Stimulated activated effector memory CD8-positive, alpha-beta T cell treated with anti-CD3 and anti-CD28 coated beads, Interleukin-12 subunit alpha, Interleukin-12 subunit beta, amount 100 ng/mL, for 72 hours (primary cell): ENCODE results near the gene GALNT7.
A peak's percentile ranks its signal among the peaks of the same experiment; 100 is the strongest.
"Not testable (repeated sequence)": the region's sequence is repeated elsewhere in the genome, so short reads cannot be mapped to it uniquely, and the experiment has no call there.

Experiments used
- ATAC-seq: fragments of 150-1000 bp; cut with Tn5 transposase; 2 replicates; pipeline ENCODE4 v1.10.0; 2021
- DNase-seq, 2 donors: peaks; one replicate each; pipeline ENCODE4 v3.0.0; 2021 to 2022; ENCODE audit warnings: low spot score in 2 of 2
- H3K27ac Mint-ChIP-seq: one replicate; pipeline ENCODE4 v1.8.0; 2022; ENCODE audit warnings: mild to moderate bottlenecking, mixed read lengths
- H3K36me3 Mint-ChIP-seq: one replicate; pipeline ENCODE4 v1.8.0; 2022; ENCODE audit warnings: mild to moderate bottlenecking, mixed read lengths
- H3K4me1 Mint-ChIP-seq: one replicate; pipeline ENCODE4 v1.8.0; 2022; ENCODE audit warnings: mixed read lengths
- H3K4me3 Mint-ChIP-seq: one replicate; pipeline ENCODE4 v1.8.0; 2022; ENCODE audit warnings: mild to moderate bottlenecking, mixed read lengths
- H3K9me3 Mint-ChIP-seq: one replicate; pipeline ENCODE4 v1.8.0; 2022; ENCODE audit warnings: mixed read lengths

The GALNT7 gene

DNA sequence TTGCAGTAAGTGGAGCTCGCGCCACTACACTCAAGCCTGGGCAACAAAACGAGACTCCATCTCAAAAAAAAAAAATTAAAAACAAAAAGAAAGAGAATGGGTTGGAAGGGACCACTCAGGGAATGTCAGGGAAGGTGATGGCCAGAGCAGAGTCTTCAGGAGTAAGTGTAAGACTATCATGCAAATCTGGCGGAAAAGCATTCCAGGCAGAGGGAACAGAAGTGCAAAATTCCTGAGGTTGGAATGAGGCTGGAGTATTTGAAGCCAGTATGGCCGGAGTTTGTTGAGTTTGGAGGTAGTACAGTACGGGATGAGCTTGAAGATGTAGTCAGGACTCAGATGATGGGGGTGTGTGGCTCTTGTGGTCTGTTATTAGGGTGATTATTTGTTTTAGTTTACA, 7.4 kb downstream of the GALNT7 start:
- Mint-ChIP-seq H3K9me3 (no peaks in the 10 kb centered on the region), H3K27ac (no peak overlapping the region), H3K4me1 (peaks cover 38% of the 10 kb centered on the region), H3K4me3 (no peak overlapping the region), H3K36me3 (no peaks in the 10 kb centered on the region)
- ATAC-seq (no peak), DNase-seq (no peak)

DNA sequence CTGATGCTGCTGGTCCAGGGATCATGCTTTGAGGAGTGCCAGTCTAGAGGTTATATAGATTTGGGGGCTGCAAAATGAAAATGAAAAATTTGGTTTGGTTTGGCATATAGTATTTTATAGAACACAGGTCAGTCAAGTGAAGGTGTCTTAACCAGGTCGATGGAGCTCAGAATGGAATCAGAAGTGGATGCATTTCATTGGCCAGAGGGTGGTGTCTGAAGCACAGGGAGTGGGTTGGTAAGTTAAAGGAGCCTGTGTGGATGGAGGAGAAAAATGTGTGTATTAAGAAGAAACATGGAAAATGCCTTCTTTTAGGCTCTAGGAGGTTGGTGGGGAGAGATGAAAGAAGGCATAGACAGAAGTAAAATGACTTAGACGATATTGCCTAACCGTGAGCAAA, 8.6 kb downstream of the GALNT7 start:
- Mint-ChIP-seq H3K9me3 (no peaks in the 10 kb centered on the region), H3K27ac (no peak overlapping the region)

DNA sequence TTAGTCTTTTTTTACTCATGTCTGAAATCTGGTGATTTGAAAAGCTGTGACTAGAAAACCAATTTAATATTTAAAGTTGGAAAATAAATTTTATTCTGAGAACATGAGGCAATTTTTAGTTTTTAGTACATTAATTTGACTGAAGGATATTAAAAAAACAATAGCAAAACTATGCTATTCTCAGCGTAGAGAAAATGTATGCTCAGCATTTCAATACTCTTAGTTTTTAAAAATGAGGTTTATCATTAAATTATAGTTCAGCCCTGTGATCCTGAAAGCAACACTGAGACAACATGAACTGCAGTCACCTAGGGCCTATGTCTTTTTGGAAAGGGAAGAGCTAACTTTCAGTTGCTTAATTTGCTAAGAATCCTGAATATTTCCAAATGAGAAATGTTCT, 9.5 kb downstream of the GALNT7 start:
- H3K27ac Mint-ChIP-seq: no peak overlapping the region
- no peaks in the 10 kb centered on the region for H3K36me3 Mint-ChIP-seq
- ATAC-seq: no peak
- H3K4me3 Mint-ChIP-seq: no peak overlapping the region
- no peak for DNase-seq
- H3K9me3 Mint-ChIP-seq: no peaks in the 10 kb centered on the region
- peaks cover 21% of the 10 kb centered on the region for H3K4me1 Mint-ChIP-seq

More for the DNA sequence above, 8.6 kb downstream of the GALNT7 start:
- peaks cover 29% of the 10 kb centered on the region for H3K4me1 Mint-ChIP-seq
- H3K36me3 Mint-ChIP-seq: no peaks in the 10 kb centered on the region
- DNase-seq (no peak), ATAC-seq (no peak)
- H3K4me3 Mint-ChIP-seq: no peak overlapping the region

DNA sequence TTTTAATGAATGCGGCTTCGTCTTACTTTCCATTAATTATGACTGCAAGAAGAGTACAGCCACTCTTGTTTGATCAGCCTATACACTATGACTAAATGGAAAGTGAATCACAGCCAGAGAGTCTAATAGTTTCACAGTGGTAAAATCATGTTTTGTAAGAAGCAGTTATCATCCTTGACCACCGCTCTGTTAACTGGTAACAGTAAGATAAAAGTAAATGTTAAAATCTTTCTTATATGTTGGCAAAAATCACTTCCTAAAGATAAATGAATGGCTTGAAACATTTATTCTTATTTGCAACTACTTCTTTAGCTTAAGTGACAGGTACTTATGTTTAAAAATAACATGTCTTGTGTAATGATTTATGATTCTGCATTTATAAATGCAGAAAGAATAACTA, 13.2 kb downstream of the GALNT7 start:
- no peak overlapping the region for H3K27ac Mint-ChIP-seq
- ATAC-seq: peak; percentile 78
- no peaks in the 10 kb centered on the region for H3K9me3 Mint-ChIP-seq
- H3K4me3 Mint-ChIP-seq: no peak overlapping the region
- no peaks in the 10 kb centered on the region for H3K36me3 Mint-ChIP-seq
- H3K4me1 Mint-ChIP-seq: peaks cover 7% of the 10 kb centered on the region
- no peak for DNase-seq

- no peak overlapping the region for H3K27ac Mint-ChIP-seq
- no peak overlapping the region for H3K4me3 Mint-ChIP-seq
- peaks cover 1% of the 10 kb centered on the region for H3K4me1 Mint-ChIP-seq
- peak; percentile 40 for ATAC-seq
- no peaks in the 10 kb centered on the region for H3K9me3 Mint-ChIP-seq
- no peaks in the 10 kb centered on the region for H3K36me3 Mint-ChIP-seq
- no peak for DNase-seq
Measured at GRCh38 chr4:173182403-173182802, 13.8 kb downstream of the GALNT7 start.

- not testable (repeated sequence) for H3K4me3 Mint-ChIP-seq, H3K9me3 Mint-ChIP-seq, H3K27ac Mint-ChIP-seq, DNase-seq, H3K36me3 Mint-ChIP-seq, ATAC-seq, H3K4me1 Mint-ChIP-seq
Measured at GRCh38 chr4:173183659-173184247, 15.1 kb downstream of the GALNT7 start.

DNA sequence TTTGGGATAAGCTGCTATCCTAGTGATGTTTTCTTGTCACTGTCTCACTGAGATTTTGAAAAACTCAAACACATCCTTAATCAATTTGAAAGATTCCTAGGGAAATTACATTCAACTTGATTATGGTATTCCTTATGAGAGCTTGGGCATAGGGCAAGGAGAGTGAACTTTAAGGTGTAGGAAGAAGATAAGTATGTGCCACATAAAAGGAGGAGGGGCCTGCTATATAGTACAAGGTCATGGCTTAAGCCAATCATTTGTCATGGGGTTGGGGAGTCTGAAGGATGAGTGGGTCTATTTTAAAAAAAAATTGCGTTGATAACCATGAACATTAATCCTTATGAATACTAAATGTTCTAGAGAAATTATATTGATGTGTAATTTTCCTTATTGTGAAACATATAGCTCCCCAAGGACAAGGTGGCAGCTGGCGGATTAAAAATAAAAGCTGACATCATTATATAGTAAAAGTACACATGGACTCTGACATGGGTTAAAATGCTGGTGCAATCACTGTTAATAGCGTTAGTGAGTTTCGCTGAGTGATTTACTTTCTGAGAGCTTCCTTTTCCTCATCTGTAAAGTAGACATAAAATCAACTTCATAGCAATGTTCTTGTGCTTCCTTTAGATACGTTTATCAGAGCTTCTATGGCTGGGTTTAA, 17.4 kb downstream of the GALNT7 start:
- Mint-ChIP-seq H3K36me3 (no peaks in the 10 kb centered on the region), H3K27ac (no peak overlapping the region), H3K9me3 (no peaks in the 10 kb centered on the region), H3K4me1 (peaks cover 10% of the 10 kb centered on the region), H3K4me3 (no peak overlapping the region)
- DNase-seq: no peak
- no peak for ATAC-seq

GRCh38 chr4:173187732-173188131, 19.1 kb downstream of the GALNT7 start:
- Mint-ChIP-seq H3K4me3 (no peak overlapping the region), H3K27ac (no peak overlapping the region), H3K36me3 (no peaks in the 10 kb centered on the region), H3K9me3 (no peaks in the 10 kb centered on the region), H3K4me1 (peaks cover 28% of the 10 kb centered on the region)
- no peak for ATAC-seq
- DNase-seq: no peak

DNA sequence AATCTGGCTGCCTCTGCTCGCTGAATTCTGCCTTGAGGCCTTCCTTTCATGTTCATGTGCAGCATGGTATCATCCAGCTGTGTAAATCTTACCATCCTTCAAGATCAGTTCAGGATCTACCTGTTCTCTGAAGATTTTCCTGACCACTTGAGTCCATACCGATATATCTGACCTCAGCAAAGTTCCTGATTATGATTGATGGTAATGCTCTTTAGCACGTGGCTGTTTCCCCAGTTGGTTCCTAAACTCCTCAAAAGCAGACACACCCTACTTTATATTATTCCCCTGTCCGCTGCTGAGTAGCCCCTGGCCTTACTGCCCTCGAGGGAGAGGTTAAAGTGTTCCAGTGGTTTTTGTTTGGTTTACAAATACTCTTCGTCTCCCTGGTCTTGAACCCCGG, 20.0 kb downstream of the GALNT7 start:
- Mint-ChIP-seq H3K9me3 (no peaks in the 10 kb centered on the region), H3K27ac (no peak overlapping the region), H3K4me3 (no peak overlapping the region), H3K36me3 (no peaks in the 10 kb centered on the region), H3K4me1 (peaks cover 29% of the 10 kb centered on the region)
- DNase-seq: no peak
- no peak for ATAC-seq

- DNase-seq (no peak), ATAC-seq (no peak)
- Mint-ChIP-seq H3K9me3 (no peaks in the 10 kb centered on the region), H3K4me1 (peaks cover 29% of the 10 kb centered on the region), H3K36me3 (no peaks in the 10 kb centered on the region), H3K27ac (no peak overlapping the region), H3K4me3 (no peak overlapping the region)
Measured at GRCh38 chr4:173189117-173189693, 20.6 kb downstream of the GALNT7 start.

DNA sequence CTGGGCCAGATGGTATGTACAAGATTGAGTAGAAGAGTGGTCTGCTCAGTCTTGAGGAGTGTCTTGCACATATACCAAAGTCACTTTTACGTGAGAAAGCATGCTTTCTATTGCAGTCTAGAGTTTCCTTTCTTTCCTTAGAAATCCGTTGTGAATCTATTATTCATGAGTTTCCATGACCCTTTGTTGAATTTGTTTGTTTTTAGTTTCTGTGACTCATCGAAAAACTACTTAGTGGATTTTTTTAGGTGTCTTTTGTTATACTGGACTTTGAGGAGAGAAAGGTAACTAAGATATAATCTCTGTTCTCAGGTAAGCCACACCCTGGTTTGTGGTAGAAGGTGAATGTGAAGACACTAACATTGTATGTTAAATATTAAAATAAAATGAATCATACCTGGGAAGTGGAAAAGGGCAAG, 23.0 kb downstream of the GALNT7 start:
- peaks cover 35% of the 10 kb centered on the region for H3K4me1 Mint-ChIP-seq
- no peaks in the 10 kb centered on the region for H3K9me3 Mint-ChIP-seq
- ATAC-seq: peak; percentile 59
- H3K27ac Mint-ChIP-seq: no peak overlapping the region
- H3K4me3 Mint-ChIP-seq: no peak overlapping the region
- DNase-seq: no peak
- no peaks in the 10 kb centered on the region for H3K36me3 Mint-ChIP-seq

DNA sequence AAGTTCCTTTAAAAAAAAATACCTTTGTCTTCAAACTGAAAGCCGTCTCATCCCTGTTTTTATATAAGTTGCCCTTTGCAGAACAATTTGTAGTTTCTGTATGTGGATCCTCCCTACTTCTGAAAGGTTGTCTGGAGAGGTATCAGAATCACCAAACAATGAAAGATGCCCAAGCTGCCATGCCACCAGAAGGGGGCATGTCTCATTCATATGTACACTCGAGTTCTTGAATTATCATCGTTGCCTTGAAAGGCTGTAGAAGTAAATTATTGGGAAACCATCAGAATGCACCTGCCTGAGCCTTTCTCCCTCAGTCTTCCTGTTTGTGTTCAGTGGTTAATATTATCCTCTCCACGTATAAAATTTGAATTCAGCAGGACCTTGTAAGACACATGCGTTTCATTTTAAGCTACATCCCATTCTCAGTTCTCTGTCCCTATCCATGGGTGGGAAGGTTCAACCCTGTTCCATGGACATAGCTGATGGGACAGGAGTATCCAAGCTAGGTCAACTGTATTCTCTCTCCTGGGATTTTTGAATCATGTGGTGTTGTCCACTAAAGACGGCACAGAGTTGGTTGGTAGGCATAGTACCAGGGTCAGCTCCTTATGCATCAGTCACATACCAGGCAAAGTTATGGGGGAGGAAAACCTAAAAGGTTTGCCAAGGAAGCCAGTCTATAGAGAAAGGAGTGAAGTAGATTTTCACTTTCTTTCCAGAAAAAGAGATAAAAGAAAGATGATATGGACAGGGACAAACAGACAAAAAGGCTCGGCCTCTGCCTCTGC, 24.0 kb downstream of the GALNT7 start:
- DNase-seq: no peak
- no peak for ATAC-seq
- no peak overlapping the region for H3K4me3 Mint-ChIP-seq
- no peaks in the 10 kb centered on the region for H3K36me3 Mint-ChIP-seq
- no peak overlapping the region for H3K27ac Mint-ChIP-seq
- H3K4me1 Mint-ChIP-seq: peaks cover 35% of the 10 kb centered on the region
- H3K9me3 Mint-ChIP-seq: no peaks in the 10 kb centered on the region

DNA sequence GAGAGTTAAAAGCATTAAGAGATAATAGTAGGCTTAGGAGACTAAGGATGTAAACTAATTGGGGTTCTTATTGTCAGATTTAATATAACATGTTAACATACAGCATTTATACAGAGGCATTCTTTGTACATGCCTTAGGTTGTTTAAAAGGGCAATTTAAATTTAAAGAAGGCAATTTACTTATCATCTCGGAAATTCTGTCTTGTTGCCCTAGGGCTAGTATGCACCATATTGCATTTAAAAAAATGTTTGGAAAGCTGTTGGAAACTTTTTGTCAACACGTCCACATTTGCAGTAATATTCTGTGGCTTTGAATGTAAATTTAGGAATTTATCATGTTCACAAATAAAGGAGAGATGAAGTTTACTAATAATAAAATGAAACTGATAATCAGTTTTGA, 25.5 kb downstream of the GALNT7 start:
- no peaks in the 10 kb centered on the region for H3K9me3 Mint-ChIP-seq
- no peak overlapping the region for H3K4me3 Mint-ChIP-seq
- no peak overlapping the region for H3K27ac Mint-ChIP-seq
- no peaks in the 10 kb centered on the region for H3K36me3 Mint-ChIP-seq
- ATAC-seq (no peak), DNase-seq (no peak)
- peaks cover 30% of the 10 kb centered on the region for H3K4me1 Mint-ChIP-seq

DNA sequence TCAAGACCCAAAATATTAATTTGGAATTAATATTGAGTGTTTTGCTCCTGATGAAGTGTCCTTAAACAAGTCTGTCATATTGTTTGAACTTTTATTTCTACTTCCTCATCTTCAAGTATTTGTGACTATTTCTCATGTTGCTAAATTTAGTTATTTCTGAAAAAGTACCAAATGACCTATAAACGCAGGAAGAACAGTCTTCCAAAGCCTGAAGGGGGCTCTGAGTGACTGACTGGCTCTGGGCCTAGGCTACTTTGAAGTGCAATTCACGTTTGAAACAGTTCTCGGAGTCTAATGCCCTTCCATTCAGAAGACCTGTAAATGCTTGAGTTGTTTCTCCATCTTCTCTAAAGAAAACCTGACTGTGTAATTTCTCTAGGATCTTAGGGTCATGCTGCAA, 26.5 kb downstream of the GALNT7 start:
- H3K36me3 Mint-ChIP-seq: no peaks in the 10 kb centered on the region
- DNase-seq (no peak), ATAC-seq (no peak)
- peaks cover 30% of the 10 kb centered on the region for H3K4me1 Mint-ChIP-seq
- no peaks in the 10 kb centered on the region for H3K9me3 Mint-ChIP-seq
- H3K27ac Mint-ChIP-seq: peak overlapping the region; percentile 60
- H3K4me3 Mint-ChIP-seq: no peak overlapping the region

- ATAC-seq: no peak
- Mint-ChIP-seq H3K36me3 (no peaks in the 10 kb centered on the region), H3K4me1 (peaks cover 12% of the 10 kb centered on the region)
Measured at GRCh38 chr4:173199553-173199952, 30.9 kb downstream of the GALNT7 start.

More at GRCh38 chr4:173199553-173199952, 30.9 kb downstream of the GALNT7 start:
- no peak overlapping the region for H3K27ac Mint-ChIP-seq
- H3K9me3 Mint-ChIP-seq: peaks cover 10% of the 10 kb centered on the region
- H3K4me3 Mint-ChIP-seq: no peak overlapping the region
- DNase-seq: no peak
